ENCODE measurements around the gene B3GNT5. TPM values are rescaled to one million over a fixed set of nuclear protein-coding genes. Genes with fewer than 3 reads are reported as not detected.

Gene B3GNT5
- total RNA-seq, 4 donors from 2014 or later: 7.9 to 42.0 (median 19.7) TPM

GRCh38 chr3:183315739-183316138 is 62.7 kb downstream of the B3GNT5 start:
- no peak for DNase-seq (ENCODE audit: low spot score)
- no peak for TF ChIP-seq CTCF (IDR thresholded peaks at IDR 0.05)
- ATAC-seq (ENCODE audit: low FRiP score): no peak

- no peak for TF ChIP-seq CTCF (IDR thresholded peaks at IDR 0.05)
- ATAC-seq (ENCODE audit: low FRiP score) (no peak), DNase-seq (ENCODE audit: low spot score) (no peak)
Observed at GRCh38 chr3:183317271-183317670, 64.2 kb downstream of the B3GNT5 start.

- ATAC-seq (ENCODE audit: low FRiP score) (no peak), DNase-seq (ENCODE audit: low spot score) (no peak)
- no peak for TF ChIP-seq CTCF (IDR thresholded peaks at IDR 0.05)
Observed at GRCh38 chr3:183317886-183318865, 65.1 kb downstream of the B3GNT5 start.

GRCh38 chr3:183318877-183319276 is 65.8 kb downstream of the B3GNT5 start:
- no peak for DNase-seq (ENCODE audit: low spot score)

GRCh38 chr3:183319371-183319770 is 66.3 kb downstream of the B3GNT5 start:
- no peak for DNase-seq (ENCODE audit: low spot score)
- TF ChIP-seq CTCF (IDR thresholded peaks at IDR 0.05): no peak
- no peak for ATAC-seq (ENCODE audit: low FRiP score)

More at GRCh38 chr3:183318877-183319276, 65.8 kb downstream of the B3GNT5 start:
- TF ChIP-seq CTCF (IDR thresholded peaks at IDR 0.05): no peak
- no peak for ATAC-seq (ENCODE audit: low FRiP score)

Small RNA genes within 50 kb of the gene (small RNA-seq; reads per million reads assigned to genes)
- gene RNA5SP151: not detected

Other genes with a start within 250 kb of the B3GNT5 start
- gene MCCC1, start 153.8 kb upstream of the B3GNT5 start, total RNA-seq: 10 to 100 TPM; 37.5 to 68.2 (median 49.3) TPM
- under 1 TPM in 1 of 4 donors, not detected in 3; 0.37 TPM for gene LAMP3, start 90.5 kb upstream of the B3GNT5 start, total RNA-seq
- under 1 TPM; under 0.01 to 0.84 (median 0.39) TPM for gene MCF2L2, start 175.4 kb downstream of the B3GNT5 start, total RNA-seq

Data from omental fat pad (tissue), 4 donors.